Loucy (cell line): ENCODE data around the gene TUBB3.

Experiments used
- H2AFZ ChIP-seq: fragments of 200-600 bp; sonication (generic); 2 replicates; pipeline ENCODE4 v1.6.0; 2016; ENCODE audit warnings: antibody characterized with exemption, mild to moderate bottlenecking, low read length, moderate library complexity
- H3F3A ChIP-seq: fragments of 200-600 bp; 2 replicates; pipeline ENCODE4 v1.6.0; 2016; ENCODE audit warnings: antibody characterized with exemption, low read depth, mild to moderate bottlenecking
- H3K27me3 ChIP-seq: fragments of 200-600 bp; sonication (generic); 2 replicates; pipeline ENCODE4 v1.6.1; 2014; ENCODE audit warnings: low read length, mild to moderate bottlenecking; ENCODE audit not compliant: insufficient read depth, poor library complexity, severe bottlenecking
- H3K36me3 ChIP-seq: fragments of 200-600 bp; sonication (generic); 2 replicates; pipeline ENCODE4 v1.6.1; 2016; ENCODE audit warnings: low read length; ENCODE audit not compliant: insufficient read depth
- H3K4me1 ChIP-seq: fragments of 200-600 bp; sonication (generic); 2 replicates; pipeline ENCODE4 v1.5.1; 2014; ENCODE audit warnings: low read length, mild to moderate bottlenecking; ENCODE audit not compliant: insufficient read depth, poor library complexity, severe bottlenecking
- H3K4me2 ChIP-seq: fragments of 200-600 bp; sonication (generic); 2 replicates; pipeline ENCODE4 v1.6.0; 2014; ENCODE audit warnings: antibody characterized with exemption, low read length, low read depth, mild to moderate bottlenecking; ENCODE audit not compliant: poor library complexity, severe bottlenecking
- H3K4me3 ChIP-seq: fragments of 200-600 bp; sonication (generic); 2 replicates; pipeline ENCODE4 v1.5.1; 2014; ENCODE audit warnings: low read length, mild to moderate bottlenecking, mixed read lengths; ENCODE audit not compliant: poor library complexity, severe bottlenecking
- H3K79me2 ChIP-seq: fragments of 200-600 bp; sonication (generic); 2 replicates; pipeline ENCODE4 v1.6.1; 2014; ENCODE audit warnings: low read length; ENCODE audit not compliant: insufficient read depth
- H3K9ac ChIP-seq: fragments of 200-600 bp; sonication (generic); 2 replicates; pipeline ENCODE4 v1.6.0; 2014; ENCODE audit warnings: mild to moderate bottlenecking, low read depth, low read length, moderate library complexity; ENCODE audit not compliant: poor library complexity, severe bottlenecking
- H3K9me2 ChIP-seq: fragments of 200-600 bp; sonication (generic); replicated peaks from 2 replicates; pipeline ENCODE4 v1.6.1; 2016; ENCODE audit warnings: low read depth, low read length, mixed read lengths
- H3K9me3 ChIP-seq: fragments of 200-600 bp; sonication (generic); 2 replicates; pipeline ENCODE4 v1.6.1; 2014; ENCODE audit warnings: mild to moderate bottlenecking, antibody characterized with exemption, low read length, low read depth; ENCODE audit not compliant: insufficient read depth
- H4K20me1 ChIP-seq: fragments of 200-600 bp; sonication (generic); 2 replicates; pipeline ENCODE4 v1.6.0; 2014; ENCODE audit warnings: antibody characterized with exemption, low read length, mild to moderate bottlenecking; ENCODE audit not compliant: insufficient read depth, poor library complexity, severe bottlenecking
- CTCF ChIP-seq: fragments of 200-600 bp; sonication (generic); conservative IDR thresholded peaks from 2 replicates; pipeline ENCODE4 v1.5.1; 2014; ENCODE audit warnings: mild to moderate bottlenecking, antibody characterized with exemption, low read length
- EZH2phosphoT487 ChIP-seq: fragments of 200-600 bp; IDR thresholded peaks from 2 replicates; pipeline ENCODE4 v1.6.1; 2018; ENCODE audit warnings: antibody characterized with exemption, mild to moderate bottlenecking, moderate library complexity, borderline replicate concordance

The TUBB3 gene

DNA sequence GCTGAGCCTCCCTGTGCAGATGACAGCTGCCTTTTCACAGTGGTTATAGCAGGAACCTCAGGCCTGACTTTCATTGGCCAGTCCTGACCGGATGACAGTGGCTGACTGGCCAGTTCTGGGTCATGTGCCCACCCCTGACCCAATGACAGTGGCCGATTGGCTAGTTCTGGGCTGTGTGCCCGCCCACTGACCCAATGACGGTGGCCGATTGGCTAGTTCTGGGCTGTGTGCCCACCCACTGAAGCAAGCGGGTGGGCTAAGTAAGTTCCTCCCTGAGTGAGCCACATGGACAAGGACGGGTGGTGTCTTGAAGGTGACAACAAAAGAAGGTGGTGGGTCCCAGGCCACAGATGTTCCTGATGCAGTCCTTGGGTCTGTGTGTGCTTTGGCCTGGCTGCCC is 34.9 kb downstream of the TUBB3 start:
- Histone ChIP-seq H3K9me3 (no peaks in the 10 kb centered on the region), H3K9me2 (no peaks in the 10 kb centered on the region), H3K27me3 (no peaks in the 10 kb centered on the region), H3F3A (no peaks in the 10 kb centered on the region), H3K4me1 (no peaks in the 10 kb centered on the region), H3K4me2 (no peak overlapping the region), H3K4me3 (no peak overlapping the region), H2AFZ (no peak overlapping the region), H4K20me1 (no peaks in the 10 kb centered on the region), H3K79me2 (no peaks in the 10 kb centered on the region), H3K36me3 (no peaks in the 10 kb centered on the region), H3K9ac (no peak overlapping the region)
- TF ChIP-seq CTCF, result no peak
- TF ChIP-seq EZH2phosphoT487, result no peak

DNA sequence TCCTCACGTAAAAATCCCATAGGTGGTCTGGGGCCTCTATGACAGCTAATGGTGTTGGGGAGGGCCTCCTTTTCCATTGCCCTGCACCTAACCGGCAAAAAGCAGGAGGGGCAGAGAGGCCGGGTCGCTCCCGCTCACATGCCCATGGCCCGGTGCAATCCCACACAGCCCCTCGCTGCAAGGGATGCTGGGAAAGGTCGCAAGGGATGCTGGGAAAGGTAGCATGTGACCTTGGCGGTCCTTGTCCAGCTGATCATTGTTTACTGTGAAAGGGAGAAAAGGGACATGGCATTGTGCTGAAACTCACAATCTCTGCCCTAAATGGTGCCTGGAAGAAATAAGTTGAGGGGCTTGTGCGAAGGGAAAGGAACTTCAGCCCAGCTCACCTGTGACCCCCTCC is 35.5 kb downstream of the TUBB3 start:
- TF ChIP-seq EZH2phosphoT487, result no peak
- TF ChIP-seq CTCF, result no peak

GRCh38 chr16:89960966-89961365 is 37.8 kb downstream of the TUBB3 start:
- Histone ChIP-seq H2AFZ (no peak overlapping the region), H3K27me3 (no peaks in the 10 kb centered on the region), H3K9me2 (no peaks in the 10 kb centered on the region), H4K20me1 (no peaks in the 10 kb centered on the region), H3F3A (no peaks in the 10 kb centered on the region), H3K4me3 (no peak overlapping the region), H3K36me3 (no peaks in the 10 kb centered on the region), H3K4me2 (no peak overlapping the region), H3K79me2 (no peaks in the 10 kb centered on the region), H3K4me1 (no peaks in the 10 kb centered on the region), H3K9ac (no peak overlapping the region), H3K9me3 (no peaks in the 10 kb centered on the region)
- TF ChIP-seq EZH2phosphoT487 (no peak), CTCF (no peak)

More for the DNA sequence above, 35.5 kb downstream of the TUBB3 start:
- H3F3A ChIP-seq, result no peaks in the 10 kb centered on the region
- no peak overlapping the region for H2AFZ ChIP-seq
- H3K4me2 ChIP-seq, result no peak overlapping the region
- H3K4me3 ChIP-seq, result no peak overlapping the region
- H3K79me2 ChIP-seq, result no peaks in the 10 kb centered on the region
- no peaks in the 10 kb centered on the region for H3K36me3 ChIP-seq
- H3K27me3 ChIP-seq, result no peaks in the 10 kb centered on the region
- no peaks in the 10 kb centered on the region for H3K9me2 ChIP-seq
- no peaks in the 10 kb centered on the region for H3K4me1 ChIP-seq
- H4K20me1 ChIP-seq, result no peaks in the 10 kb centered on the region
- H3K9me3 ChIP-seq, result no peaks in the 10 kb centered on the region
- no peak overlapping the region for H3K9ac ChIP-seq
